GM19452 (cell line): Measurements from ENCODE around the gene INPP1.
"Not testable (repeated sequence)": the region's sequence is repeated elsewhere in the genome, so short reads cannot be mapped to it uniquely, and the experiment has no call there.

Experiments
- ATAC-seq: cut with Tn5 transposase; IDR thresholded peaks from one replicate; pipeline ENCODE4 v1.9.1; 2021; ENCODE audit not compliant: unreplicated experiment

Gene INPP1, protein sequence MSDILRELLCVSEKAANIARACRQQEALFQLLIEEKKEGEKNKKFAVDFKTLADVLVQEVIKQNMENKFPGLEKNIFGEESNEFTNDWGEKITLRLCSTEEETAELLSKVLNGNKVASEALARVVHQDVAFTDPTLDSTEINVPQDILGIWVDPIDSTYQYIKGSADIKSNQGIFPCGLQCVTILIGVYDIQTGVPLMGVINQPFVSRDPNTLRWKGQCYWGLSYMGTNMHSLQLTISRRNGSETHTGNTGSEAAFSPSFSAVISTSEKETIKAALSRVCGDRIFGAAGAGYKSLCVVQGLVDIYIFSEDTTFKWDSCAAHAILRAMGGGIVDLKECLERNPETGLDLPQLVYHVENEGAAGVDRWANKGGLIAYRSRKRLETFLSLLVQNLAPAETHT

DNA sequence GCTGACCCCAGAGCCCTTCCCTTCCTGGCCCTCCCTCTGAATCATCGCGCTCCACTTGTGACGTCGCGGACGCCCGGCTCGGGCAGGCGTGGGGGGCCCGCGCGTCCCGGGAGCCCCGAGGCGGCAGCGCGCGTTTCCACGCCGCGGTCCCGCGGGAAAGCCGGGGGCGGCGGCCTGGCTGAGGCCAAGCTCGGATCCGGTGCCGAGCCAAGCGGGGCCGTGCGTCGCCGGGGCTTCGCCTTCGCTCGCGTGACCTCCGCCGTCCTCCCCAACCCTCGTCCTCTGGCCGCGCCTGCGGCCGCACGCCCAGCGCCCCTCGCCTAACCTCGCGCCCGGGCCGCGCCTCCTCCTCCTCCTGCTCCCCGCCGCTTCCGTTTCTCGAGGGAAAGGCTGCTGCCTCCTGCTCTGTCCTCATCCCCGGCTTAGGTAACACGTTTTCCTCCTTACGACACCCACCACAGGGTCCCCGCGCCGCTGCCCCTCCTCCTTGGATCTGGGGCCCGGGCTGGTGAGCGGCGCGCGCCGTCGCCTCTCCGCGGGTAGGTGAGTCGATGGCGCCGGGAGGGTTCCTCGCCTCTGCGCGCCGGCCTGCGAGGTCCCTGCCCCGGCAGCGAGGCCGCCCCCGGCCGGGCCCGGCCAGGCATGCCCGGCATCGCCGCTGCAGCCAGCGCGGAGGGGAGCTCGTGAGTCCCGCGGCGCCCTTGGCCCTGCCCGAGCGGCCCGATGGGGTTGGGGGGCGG lies at the start of gene INPP1:
INPP1 (plus strand) TSS at position 54 of the 740 bp plus-strand sequence. CDS start 16,514 bp downstream, outside the sequence.
- peak; percentile 52 for ATAC-seq

DNA sequence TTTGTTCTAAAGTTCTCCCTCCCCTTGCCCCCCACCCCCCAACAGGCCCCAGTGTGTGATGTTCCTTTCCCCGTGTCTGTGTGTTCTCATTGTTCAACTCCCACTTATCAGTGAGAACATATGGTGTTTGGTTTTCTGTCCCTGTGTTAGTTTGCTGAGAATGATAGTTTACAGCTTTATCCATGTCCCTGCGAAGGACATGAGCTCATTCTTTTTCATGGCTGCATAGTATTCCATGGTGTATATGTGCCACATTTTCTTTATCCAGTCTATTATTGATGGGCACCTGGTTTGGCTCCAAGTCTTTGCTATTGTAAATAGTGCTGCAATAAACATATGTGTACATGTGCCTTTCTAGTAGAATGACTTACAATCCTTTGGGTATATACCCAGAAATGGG lies 45.5 kb upstream of the INPP1 start:
- ATAC-seq, result not testable (repeated sequence)

DNA sequence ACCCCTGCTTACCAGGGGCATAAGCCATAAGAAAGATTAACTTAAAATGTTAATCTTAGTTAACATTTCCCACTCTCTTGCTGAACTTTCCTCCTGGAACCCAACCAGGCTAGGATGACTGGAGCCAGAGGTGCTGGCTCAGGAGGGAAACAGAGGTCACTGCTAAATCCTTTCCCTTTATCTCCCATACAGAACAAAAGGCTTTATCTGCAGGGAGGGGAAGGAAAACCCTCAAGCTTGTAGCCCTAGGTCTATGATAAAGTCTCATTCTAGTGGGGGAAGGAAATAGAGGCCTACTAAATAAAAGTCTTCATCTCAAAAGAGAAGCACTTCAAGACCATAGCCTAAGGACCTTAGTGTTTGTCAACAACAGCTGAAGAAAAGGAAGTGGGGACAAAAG lies 42.4 kb upstream of the INPP1 start:
- ATAC-seq, result no peak

DNA sequence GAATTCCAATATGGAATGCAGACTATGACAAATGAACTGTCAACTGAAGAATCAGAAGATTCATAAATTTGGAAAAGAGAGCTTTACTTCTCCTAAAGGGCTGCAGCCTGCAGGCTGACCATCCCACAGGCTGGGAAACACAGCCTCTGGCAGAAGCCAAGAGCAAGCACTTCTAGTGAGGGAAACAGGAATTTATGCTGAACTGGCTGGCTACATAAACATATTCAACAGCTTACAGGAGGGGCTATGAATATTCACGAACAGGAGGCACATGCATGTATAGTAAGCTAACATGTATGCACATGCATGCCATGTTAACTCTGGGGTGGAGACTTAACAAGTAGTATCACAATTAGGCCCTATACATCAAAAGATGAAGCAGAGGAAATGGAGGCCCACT lies 41.3 kb upstream of the INPP1 start:
- ATAC-seq, result no peak

DNA sequence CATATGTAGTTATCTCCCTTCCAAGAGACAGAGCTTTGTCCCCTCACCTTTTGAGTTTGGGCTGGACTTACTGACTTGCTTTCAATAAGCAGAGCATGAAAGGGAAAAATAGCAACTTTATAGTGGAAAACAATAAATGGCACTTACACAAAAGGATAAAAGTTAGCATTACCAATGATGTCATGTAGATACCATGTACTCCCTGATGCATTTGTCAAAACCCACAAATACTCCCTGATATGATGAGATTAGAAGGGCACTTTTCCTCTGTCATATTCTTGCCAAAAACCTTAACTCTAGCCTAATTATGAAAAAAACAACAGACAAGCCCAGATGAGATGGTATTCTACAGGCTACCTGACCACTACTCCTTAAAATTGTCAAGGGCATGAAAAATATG lies 39.7 kb upstream of the INPP1 start:
- ATAC-seq, result no peak

DNA sequence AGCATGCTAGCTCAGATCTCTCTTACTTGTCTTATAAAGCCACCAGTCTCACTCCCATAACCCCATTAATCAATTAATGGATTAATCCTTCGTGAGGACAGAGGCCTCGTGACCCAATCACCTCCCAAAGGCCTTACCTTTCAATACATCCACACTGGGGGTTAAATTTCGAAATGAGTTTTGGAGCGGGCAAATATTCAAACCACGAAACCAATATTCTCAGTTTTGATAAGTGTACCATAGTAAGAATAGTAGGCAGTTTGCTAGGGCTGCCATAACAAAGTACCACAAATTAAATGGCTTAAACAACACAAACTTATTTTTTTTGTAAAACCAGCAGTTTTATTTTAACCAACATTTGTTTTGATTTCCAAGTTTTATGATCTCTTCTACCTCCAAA lies 39.0 kb upstream of the INPP1 start:
- no peak for ATAC-seq

DNA sequence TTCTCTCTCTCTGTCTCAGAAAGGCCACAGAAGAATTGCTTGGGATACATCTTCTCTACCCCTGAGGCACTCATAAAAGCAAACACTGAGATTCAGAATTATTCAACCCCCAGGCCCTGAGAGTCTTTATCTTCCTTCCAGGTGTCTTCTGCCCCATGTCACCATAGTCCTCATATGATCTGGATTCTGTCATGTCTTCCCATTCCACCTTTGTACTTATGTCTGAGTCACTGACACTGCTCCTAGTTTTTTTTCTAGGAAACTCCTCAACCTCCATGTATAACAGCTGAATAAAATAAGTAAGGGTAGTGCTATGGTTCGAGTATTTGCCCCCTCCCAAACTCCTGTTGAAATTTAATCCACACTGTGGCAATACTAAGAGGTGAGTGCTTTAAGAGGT lies 35.4 kb upstream of the INPP1 start:
- ATAC-seq, result no peak

DNA sequence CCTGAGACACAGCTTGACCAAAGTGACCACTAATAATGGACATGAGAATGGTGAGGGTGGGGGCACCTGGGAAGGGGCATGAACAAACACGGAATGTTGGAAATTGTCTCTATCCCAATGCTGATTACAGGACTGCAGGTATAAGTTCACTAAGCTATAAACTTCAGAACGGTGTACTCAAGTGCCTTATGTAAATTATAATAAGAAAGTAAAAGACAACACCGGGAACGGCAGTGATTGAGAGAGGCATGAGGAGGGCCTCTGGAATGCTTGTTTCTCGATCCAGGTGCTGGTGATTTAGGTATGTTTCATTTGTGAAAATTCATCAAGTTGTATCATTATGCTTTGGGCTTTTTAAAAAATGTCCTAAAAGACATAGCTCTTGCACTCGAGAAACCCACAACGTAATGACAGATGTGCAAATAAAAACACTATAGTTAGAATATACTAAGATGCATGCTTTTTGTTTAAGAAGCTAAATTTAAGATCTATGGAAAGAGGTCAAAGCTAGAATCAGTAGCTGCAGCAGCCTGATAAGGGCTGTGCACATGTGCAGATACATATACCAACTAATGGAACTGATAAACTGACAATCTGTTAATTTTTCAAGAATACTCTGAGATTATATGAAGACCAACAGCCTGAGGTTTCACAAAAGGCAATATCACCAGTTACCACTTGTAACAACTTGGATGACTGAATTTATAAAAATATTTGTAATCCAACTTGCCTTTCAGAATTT lies 31.3 kb upstream of the INPP1 start:
- no peak for ATAC-seq

DNA sequence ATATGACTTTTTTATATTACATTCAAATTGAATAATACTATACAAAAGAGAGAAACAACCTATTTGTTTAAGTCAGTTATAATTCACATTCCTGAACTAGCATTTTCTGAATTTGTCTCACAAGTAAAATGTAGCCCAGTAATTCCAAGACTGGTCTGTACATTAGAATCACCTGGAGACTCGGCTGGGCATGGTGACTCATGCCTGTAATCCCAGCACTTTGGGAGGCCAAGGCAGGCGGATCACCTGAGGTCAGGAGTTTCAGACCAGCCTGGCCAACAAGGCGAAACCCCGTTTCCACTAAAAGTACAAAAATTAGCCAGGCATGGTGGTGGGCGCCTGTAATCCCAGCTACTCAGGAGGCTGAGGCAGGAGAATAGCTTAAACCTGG lies 30.8 kb upstream of the INPP1 start:
- ATAC-seq, result not testable (repeated sequence)

DNA sequence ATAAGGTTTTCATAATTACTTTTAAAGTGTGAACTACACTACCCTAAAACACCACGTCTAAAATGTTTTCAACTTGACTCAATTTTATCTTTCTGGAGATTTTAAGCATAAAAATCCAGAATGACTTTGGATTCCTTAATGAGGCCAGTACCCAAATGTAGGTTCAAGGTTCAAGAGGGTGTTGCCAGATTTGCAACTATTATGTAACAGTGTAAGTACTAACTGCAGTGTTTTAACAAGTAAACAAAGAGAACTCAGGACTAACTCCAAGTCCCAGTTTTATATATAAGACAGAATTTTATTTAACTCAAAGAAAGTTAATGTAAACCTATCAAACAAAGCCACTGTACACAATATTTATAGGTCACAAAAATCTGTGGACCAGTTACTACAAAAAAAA lies 29.5 kb upstream of the INPP1 start:
- no peak for ATAC-seq

DNA sequence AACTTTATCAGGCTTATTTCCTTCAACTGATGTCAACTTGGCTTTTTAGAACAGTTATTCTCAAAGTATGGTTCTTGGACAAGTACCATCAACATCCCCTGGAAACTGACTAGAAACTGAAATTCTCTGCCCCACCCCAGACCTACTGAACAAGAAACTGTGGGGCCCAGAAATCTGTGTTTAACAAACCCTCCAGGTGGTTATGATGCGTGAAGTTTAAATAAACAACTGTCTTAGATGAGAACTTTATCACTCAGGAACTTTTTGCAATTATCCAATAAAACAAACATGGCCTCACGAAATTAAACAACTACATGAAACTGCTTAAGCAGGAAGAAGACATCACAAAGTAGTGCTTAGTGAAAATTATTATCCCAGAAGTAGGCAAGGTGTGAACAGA lies 28.1 kb upstream of the INPP1 start:
- ATAC-seq, result no peak

DNA sequence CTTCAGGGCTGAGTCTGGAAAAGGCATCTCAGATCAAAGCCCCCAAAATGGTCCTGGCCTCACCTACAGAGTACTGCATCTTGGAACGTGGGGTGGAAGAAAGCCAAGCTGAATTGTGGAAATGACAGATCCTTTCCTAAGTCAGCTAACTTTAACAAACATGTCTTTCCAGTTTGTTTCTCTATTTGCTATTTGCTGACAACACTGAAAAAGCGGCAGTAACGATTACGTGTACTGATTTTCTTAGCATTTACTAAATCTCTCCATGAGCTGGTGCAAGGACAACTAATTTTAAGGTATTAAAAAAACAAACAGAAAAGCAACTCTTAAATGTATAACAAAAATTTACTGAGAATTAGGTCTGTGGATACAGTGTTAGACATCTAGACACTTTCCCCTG lies 24.9 kb upstream of the INPP1 start:
- ATAC-seq, result no peak

DNA sequence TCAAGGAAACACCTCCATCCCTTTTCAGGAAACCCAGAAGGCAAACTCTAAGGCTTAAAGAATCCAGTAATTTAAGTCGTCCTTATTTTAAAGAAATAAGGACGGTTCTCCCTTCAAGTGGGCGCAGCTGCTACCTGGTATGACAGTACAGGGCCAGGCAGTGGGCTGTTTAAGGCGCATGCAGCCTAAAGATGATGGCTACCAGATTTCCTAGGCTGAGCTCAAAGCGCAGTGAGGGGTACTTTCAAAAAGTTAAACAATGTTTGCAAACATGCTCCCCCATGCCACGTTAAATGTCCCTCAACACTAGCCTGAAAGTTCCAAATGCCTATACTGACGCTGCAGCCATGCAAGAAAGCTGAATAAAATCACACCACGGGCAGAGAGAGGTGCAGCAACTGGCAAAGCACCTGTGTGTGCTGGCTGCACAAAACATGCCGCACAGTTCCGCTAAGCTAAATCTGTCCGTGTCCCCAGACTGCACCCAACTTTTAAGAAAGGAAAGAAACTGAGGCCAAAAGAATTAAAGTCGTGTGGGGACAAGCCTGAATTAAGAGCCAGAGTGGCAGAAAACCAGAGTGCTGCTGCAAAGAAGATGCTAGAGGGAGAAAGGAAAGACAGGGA lies 24.3 kb upstream of the INPP1 start:
- ATAC-seq, result peak; percentile 40

DNA sequence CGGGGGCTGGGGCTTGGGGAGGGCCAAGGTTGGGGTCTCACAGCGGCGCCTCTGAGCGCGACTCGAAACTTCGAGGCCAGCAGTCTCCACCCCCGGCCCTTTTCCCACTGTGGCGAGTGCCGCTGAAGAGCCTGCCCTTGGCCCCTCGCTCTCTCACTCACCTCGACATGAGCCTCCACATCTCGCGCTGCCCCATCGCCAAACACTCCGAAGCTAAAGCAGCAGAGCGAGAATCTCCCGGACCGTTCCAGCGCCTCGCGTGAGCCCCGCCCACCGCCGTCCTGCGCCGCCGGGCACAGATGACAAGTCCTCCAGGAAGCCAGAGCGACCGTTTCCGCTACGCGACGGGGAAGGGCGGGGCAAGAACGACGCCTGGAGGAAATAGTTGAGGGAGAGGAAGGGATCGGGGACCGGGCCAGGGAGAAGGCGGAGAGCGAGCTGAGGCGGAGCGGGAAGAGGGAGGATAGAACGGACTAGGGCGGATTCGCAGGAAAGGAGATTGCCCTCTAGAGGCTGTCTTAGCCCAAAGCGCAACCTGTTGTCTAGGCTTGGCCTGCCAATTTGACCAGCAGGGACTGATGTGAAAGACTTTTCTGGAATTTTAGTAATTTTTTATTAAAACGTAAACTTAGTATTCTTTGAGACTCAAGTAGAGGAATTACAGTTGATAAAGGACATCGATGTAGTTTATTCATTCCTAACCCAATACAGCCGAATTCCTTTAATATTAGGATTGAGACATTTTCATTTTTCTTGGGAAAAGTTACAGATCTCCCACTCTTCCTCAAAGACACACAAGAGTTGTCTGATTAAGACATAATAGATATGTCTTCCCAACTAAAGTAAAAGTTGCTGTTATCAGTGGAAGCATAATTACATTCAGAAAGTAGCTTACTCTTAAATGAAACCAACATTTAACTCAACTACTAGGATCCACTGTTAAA lies 23.6 kb upstream of the INPP1 start, which contains the start of gene HIBCH:
HIBCH (minus strand) TSS at position 272 of the 944 bp plus-strand sequence; CDS start at position 196, 76 bp downstream.
- ATAC-seq, result peak; percentile 93

DNA sequence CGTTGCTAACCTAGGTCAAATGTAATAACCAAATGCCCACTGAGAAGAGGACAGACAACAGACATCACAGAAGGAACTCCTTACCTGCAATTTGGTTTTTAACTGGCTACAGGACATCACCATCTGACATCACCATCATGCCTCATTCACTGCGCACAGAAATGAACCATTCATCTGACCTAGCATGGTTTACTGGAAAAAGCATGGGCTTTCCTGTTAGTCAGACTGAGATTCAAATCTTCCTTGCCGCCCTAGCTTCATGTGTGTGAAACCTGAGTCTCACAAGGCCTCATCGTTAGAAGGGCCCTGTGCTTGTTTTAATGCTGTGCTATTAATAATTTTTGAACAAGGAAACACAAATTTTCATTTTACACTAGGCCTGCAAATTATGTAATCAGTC lies 22.7 kb upstream of the INPP1 start:
- ATAC-seq, result no peak

DNA sequence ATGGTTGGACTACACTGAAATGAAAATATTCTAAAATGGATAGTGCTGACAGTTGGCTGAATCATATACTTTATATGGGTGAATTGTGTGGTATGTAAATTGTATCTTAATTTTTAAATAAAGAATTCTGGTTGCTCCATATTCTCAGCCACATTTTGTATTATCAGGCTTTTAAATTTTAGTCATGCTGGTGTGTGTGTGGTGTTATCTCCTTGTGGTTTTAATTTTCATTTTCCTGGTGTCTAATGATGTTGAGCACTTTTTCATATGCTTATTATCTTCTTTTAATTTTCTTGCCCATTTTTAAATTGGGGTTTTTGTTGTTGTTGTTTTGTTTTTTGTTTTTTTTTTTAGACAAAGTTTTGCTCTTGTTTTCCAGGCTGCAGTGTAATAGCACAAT lies 20.0 kb upstream of the INPP1 start:
- ATAC-seq, result no peak

DNA sequence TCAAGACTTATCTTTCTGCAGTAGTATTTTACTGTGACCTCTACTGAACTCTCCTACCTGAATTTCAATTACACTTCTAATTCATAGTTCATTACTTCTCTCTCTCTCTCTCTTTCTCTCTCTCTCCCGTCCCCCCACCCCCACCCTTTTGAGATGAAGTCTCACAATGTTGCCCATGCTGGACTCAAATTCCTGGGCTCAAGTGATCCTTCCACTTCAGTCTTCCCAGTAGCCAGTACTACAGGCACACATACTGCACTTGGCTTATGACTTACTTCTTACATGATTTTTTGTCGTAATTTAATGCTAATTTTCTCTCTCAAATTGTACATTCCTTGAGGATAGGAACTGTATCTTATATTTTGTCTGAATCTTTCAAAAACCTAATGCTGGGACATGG lies 17.8 kb upstream of the INPP1 start:
- ATAC-seq, result no peak

DNA sequence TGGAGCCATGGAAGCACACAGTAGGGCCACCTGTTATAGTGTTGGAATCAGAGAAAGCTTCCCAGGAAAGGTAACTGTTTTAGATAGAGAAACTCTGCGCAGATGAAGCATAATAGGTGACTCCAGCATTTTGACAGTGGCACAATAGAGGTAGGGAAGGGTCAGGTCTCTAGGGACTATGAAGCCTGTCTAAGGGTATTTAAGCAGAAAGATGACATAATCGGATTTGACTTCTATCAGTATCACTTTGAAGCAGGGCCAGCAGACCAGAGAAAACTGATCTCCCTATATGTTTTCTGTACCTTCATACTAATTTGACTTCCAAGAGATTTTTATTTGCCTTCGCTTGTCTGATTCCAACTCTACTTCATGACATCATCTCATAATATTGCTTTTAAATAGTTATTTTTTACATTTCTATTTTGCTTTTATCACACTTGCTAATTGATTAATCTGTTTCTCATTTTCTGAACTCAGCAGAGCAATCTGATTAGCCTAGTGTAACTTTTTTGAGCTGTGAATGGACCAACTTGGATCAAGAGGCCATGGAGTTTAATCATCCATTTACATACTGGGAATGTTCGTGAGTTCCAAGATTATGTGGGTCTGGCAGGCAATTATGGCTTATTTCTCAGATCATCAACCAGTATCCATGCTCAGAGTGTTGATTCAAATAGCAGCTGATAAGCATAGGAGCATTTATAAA lies 15.4 kb upstream of the INPP1 start:
- ATAC-seq, result no peak

DNA sequence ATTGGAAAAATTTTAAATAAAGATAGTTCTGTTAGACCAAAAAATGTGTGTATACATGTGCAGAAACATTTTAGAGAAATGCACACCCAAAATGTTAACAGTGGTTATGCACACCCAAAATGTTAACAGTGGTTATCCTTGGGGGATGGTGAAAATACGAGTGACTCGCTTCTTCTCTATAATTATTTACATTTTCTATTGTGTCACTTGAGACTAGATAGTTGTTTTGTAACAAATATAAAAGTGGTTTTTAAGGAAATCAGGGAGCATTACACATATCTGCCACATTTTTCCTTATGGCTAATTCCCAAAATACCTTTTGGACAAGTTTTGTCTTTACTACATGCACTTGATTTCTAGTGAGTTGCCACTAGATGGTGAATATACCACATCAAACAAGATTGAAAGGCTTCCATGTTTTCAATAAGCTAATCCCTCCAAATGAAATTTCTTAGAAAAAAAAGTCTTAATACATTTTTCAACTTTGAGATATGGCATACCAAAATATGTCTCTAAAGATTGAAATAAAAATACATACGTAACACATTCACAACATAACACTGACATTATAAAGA lies 14.7 kb upstream of the INPP1 start:
- ATAC-seq, result no peak
